Endothelial cell of umbilical vein (primary cell): ENCODE measurements around the gene KDM4E.

ENCODE experiments used
- EZH2 ChIP-seq: IDR thresholded peaks from 2 replicates; pipeline ENCODE4 v1.6.1; 2012; ENCODE audit warnings: borderline replicate concordance, low read depth, mild to moderate bottlenecking, moderate library complexity, low read length, inconsistent platforms; ENCODE audit not compliant: severe bottlenecking
- POLR2AphosphoS5 ChIP-seq: IDR thresholded peaks from 2 replicates; pipeline ENCODE4 v1.6.1; 2012; ENCODE audit warnings: low read depth, mild to moderate bottlenecking, control low read depth, low read length, moderate library complexity; ENCODE audit not compliant: insufficient read depth
- TF ChIP-seq, protein P1 (sequence below), 2 donors: IDR thresholded peaks; 1 replicate in 1 of 2; 2 replicates in 1 of 2; pipeline ENCODE4 v1.5.1; 2011; ENCODE audit warnings: low read length in 2 of 2, mild to moderate bottlenecking in 2 of 2, moderate library complexity in 2 of 2, control low read depth in 1 of 2, inconsistent platforms in 1 of 2, low read depth in 1 of 2; ENCODE audit not compliant: insufficient read depth in 1 of 2; ENCODE audit errors: extremely low read depth in 1 of 2

- TF ChIP-seq, protein P1, sequence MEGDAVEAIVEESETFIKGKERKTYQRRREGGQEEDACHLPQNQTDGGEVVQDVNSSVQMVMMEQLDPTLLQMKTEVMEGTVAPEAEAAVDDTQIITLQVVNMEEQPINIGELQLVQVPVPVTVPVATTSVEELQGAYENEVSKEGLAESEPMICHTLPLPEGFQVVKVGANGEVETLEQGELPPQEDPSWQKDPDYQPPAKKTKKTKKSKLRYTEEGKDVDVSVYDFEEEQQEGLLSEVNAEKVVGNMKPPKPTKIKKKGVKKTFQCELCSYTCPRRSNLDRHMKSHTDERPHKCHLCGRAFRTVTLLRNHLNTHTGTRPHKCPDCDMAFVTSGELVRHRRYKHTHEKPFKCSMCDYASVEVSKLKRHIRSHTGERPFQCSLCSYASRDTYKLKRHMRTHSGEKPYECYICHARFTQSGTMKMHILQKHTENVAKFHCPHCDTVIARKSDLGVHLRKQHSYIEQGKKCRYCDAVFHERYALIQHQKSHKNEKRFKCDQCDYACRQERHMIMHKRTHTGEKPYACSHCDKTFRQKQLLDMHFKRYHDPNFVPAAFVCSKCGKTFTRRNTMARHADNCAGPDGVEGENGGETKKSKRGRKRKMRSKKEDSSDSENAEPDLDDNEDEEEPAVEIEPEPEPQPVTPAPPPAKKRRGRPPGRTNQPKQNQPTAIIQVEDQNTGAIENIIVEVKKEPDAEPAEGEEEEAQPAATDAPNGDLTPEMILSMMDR (IDR thresholded peaks at IDR 0.05; ENCODE audit: extremely low read depth in 1 of 2, insufficient read depth in 1 of 2, low read depth in 1 of 2, low read length in 2 of 2), result no peak
- no peak for TF ChIP-seq EZH2
- TF ChIP-seq POLR2AphosphoS5, result no peak
Measured at GRCh38 chr11:94987378-94987777, 37.7 kb upstream of the KDM4E start.
